ENCODE results near the gene USP40.

- TF ChIP-seq SIN3A (IDR thresholded peaks at IDR 0.05; ENCODE audit: borderline replicate concordance, insufficient read depth, low read length) (no peak), POLR2AphosphoS5 (IDR thresholded peaks at IDR 0.05; ENCODE audit: low read depth, low read length) (no peak)
These were observed 4.9 kb upstream of the USP40 start for GRCh38 chr2:233571462-233571861.

Measured in PFSK-1 (cell line).